ENCODE data around the gene AGTRAP.

Gene AGTRAP

GRCh38 chr1:11703357-11704193, 32.4 kb upstream of the AGTRAP start:
- TF ChIP-seq FOXP2 (optimal IDR thresholded peaks at IDR 0.05; ENCODE audit: borderline replicate concordance, extremely low read depth, extremely low read length, insufficient read depth) = no peak
- TF ChIP-seq SIN3A (IDR thresholded peaks at IDR 0.05; ENCODE audit: borderline replicate concordance, insufficient read depth, low read length) = no peak
- TF ChIP-seq TAF1 (IDR thresholded peaks at IDR 0.05; ENCODE audit: borderline replicate concordance, insufficient read depth, low read length) = no peak
- no peak for TF ChIP-seq POLR2AphosphoS5 (IDR thresholded peaks at IDR 0.05; ENCODE audit: low read depth, low read length)
- TF ChIP-seq REST (IDR thresholded peaks at IDR 0.05; ENCODE audit: insufficient read depth in 1 of 2, low read depth in 2 of 2, low read length in 2 of 2) = no peak

GRCh38 chr1:11704194-11704529, 31.8 kb upstream of the AGTRAP start:
- no peak for TF ChIP-seq POLR2AphosphoS5 (IDR thresholded peaks at IDR 0.05; ENCODE audit: low read depth, low read length)
- TF ChIP-seq TAF1 (IDR thresholded peaks at IDR 0.05; ENCODE audit: borderline replicate concordance, insufficient read depth, low read length) = no peak
- no peak for TF ChIP-seq SIN3A (IDR thresholded peaks at IDR 0.05; ENCODE audit: borderline replicate concordance, insufficient read depth, low read length)
- no peak for TF ChIP-seq FOXP2 (optimal IDR thresholded peaks at IDR 0.05; ENCODE audit: borderline replicate concordance, extremely low read depth, extremely low read length, insufficient read depth)
- TF ChIP-seq REST (IDR thresholded peaks at IDR 0.05; ENCODE audit: insufficient read depth in 1 of 2, low read depth in 2 of 2, low read length in 2 of 2) = no peak

- no peak for TF ChIP-seq POLR2AphosphoS5 (IDR thresholded peaks at IDR 0.05; ENCODE audit: low read depth, low read length)
- TF ChIP-seq FOXP2 (optimal IDR thresholded peaks at IDR 0.05; ENCODE audit: borderline replicate concordance, extremely low read depth, extremely low read length, insufficient read depth) = no peak
- no peak for TF ChIP-seq SIN3A (IDR thresholded peaks at IDR 0.05; ENCODE audit: borderline replicate concordance, insufficient read depth, low read length)
These were observed 31.1 kb upstream of the AGTRAP start for GRCh38 chr1:11704691-11705475.

- TF ChIP-seq TAF1 (IDR thresholded peaks at IDR 0.05; ENCODE audit: borderline replicate concordance, insufficient read depth, low read length) = no peak
- no peak for TF ChIP-seq FOXP2 (optimal IDR thresholded peaks at IDR 0.05; ENCODE audit: borderline replicate concordance, extremely low read depth, extremely low read length, insufficient read depth)
- no peak for TF ChIP-seq POLR2AphosphoS5 (IDR thresholded peaks at IDR 0.05; ENCODE audit: low read depth, low read length)
- TF ChIP-seq SIN3A (IDR thresholded peaks at IDR 0.05; ENCODE audit: borderline replicate concordance, insufficient read depth, low read length) = no peak
- TF ChIP-seq REST (IDR thresholded peaks at IDR 0.05; ENCODE audit: insufficient read depth in 1 of 2, low read depth in 2 of 2, low read length in 2 of 2) = no peak
These were observed 30.3 kb upstream of the AGTRAP start for GRCh38 chr1:11705596-11705995.

- TF ChIP-seq SIN3A (IDR thresholded peaks at IDR 0.05; ENCODE audit: borderline replicate concordance, insufficient read depth, low read length) = no peak
- no peak for TF ChIP-seq FOXP2 (optimal IDR thresholded peaks at IDR 0.05; ENCODE audit: borderline replicate concordance, extremely low read depth, extremely low read length, insufficient read depth)
- TF ChIP-seq POLR2AphosphoS5 (IDR thresholded peaks at IDR 0.05; ENCODE audit: low read depth, low read length) = no peak
- TF ChIP-seq REST (IDR thresholded peaks at IDR 0.05; ENCODE audit: insufficient read depth in 1 of 2, low read depth in 2 of 2, low read length in 2 of 2) = no peak
- no peak for TF ChIP-seq TAF1 (IDR thresholded peaks at IDR 0.05; ENCODE audit: borderline replicate concordance, insufficient read depth, low read length)
These were observed 29.6 kb upstream of the AGTRAP start for GRCh38 chr1:11706292-11706691.

Data from PFSK-1 (cell line).